DND-41 (cell line): Measurements from ENCODE around the gene MPO.

Source experiments
- ATAC-seq: fragments of 200-7000 bp; cut with Tn5 transposase; 3 replicates; pipeline ENCODE4 v1.9.1; 2021; ENCODE audit warnings: low read depth; ENCODE audit not compliant: insufficient read depth
- DNase-seq: peaks from one replicate; pipeline ENCODE4 v3.0.0-alpha.2; 2020
- H2AFZ ChIP-seq: 2 replicates; pipeline ENCODE4 v1.6.0; 2012; ENCODE audit warnings: low read depth, low read length
- H3K27ac ChIP-seq: 2 replicates; pipeline ENCODE4 v1.5.1; 2012; ENCODE audit warnings: low read length, inconsistent platforms
- H3K27me3 ChIP-seq: fragments of 200-600 bp; sonication (generic); 2 replicates; pipeline ENCODE4 v1.6.0; 2012; ENCODE audit warnings: low read length, mild to moderate bottlenecking, inconsistent platforms; ENCODE audit not compliant: insufficient read depth, poor library complexity
- H3K36me3 ChIP-seq: 2 replicates; pipeline ENCODE4 v1.5.1; 2012; ENCODE audit warnings: low read length, inconsistent platforms; ENCODE audit not compliant: insufficient read depth
- H3K4me1 ChIP-seq: 2 replicates; pipeline ENCODE4 v1.5.1; 2012; ENCODE audit warnings: mild to moderate bottlenecking, low read length; ENCODE audit not compliant: insufficient read depth
- H3K4me2 ChIP-seq: 2 replicates; pipeline ENCODE4 v1.6.0; 2012; ENCODE audit warnings: mild to moderate bottlenecking, moderate library complexity, low read length, inconsistent platforms; ENCODE audit not compliant: insufficient read depth
- H3K4me3 ChIP-seq, 2 experiments: fragments of 200-600 bp in 1 of 2; shearing (Covaris generic) in 1 of 2; 2 replicates each; pipeline ENCODE4 v1.5.1; 2012 to 2016; ENCODE audit warnings: inconsistent platforms in 2 of 2, low read length in 2 of 2, mild to moderate bottlenecking in 2 of 2, low read depth in 1 of 2, moderate library complexity in 1 of 2
- H3K79me2 ChIP-seq: 2 replicates; pipeline ENCODE4 v1.6.0; 2012; ENCODE audit warnings: low read length, inconsistent platforms; ENCODE audit not compliant: insufficient read depth
- H3K9ac ChIP-seq: 2 replicates; pipeline ENCODE4 v1.6.0; 2012; ENCODE audit warnings: low read depth, mild to moderate bottlenecking, inconsistent platforms, low read length, moderate library complexity
- H3K9me3 ChIP-seq: 2 replicates; pipeline ENCODE4 v1.5.1; 2012; ENCODE audit warnings: low read length, moderate library complexity, mild to moderate bottlenecking, inconsistent platforms; ENCODE audit not compliant: insufficient read depth, severe bottlenecking
- H4K20me1 ChIP-seq: 2 replicates; pipeline ENCODE4 v1.6.0; 2012; ENCODE audit warnings: low read length; ENCODE audit not compliant: insufficient read depth
- CTCF ChIP-seq: IDR thresholded peaks from 2 replicates; pipeline ENCODE4 v1.5.1; 2012; ENCODE audit warnings: borderline replicate concordance, low read length, moderate library complexity, mild to moderate bottlenecking; ENCODE audit not compliant: poor library complexity, severe bottlenecking; ENCODE audit errors: extremely low read depth
- EZH2 ChIP-seq: IDR thresholded peaks from 3 replicates; pipeline ENCODE4 v1.6.1; 2012; ENCODE audit warnings: borderline replicate concordance, low read depth, mild to moderate bottlenecking, moderate library complexity, low read length, inconsistent platforms; ENCODE audit not compliant: severe bottlenecking

Gene MPO

GRCh38 chr17:58308173-58308984 lies 27.6 kb upstream of the MPO start:
- Histone ChIP-seq H3K9me3 (no peaks in the 10 kb centered on the region), H3K4me2 (no peak overlapping the region), H3K36me3 (peaks cover 9% of the 10 kb centered on the region; the same call in 1 of the 2 replicates), H3K27me3 (no peaks in the 10 kb centered on the region), H4K20me1 (peaks cover 6% of the 10 kb centered on the region; the same call in 1 of the 2 replicates), H2AFZ (no peak overlapping the region), H3K4me1 (no peaks in the 10 kb centered on the region), H3K4me3 (no peak overlapping the region), H3K27ac (no peak overlapping the region), H3K9ac (no peak overlapping the region), H3K79me2 (no peaks in the 10 kb centered on the region)
- DNase-seq (peak; percentile 20), ATAC-seq (peak; percentile 25; the same call in 1 of the 3 replicates)
- peak; percentile 51 for TF ChIP-seq CTCF
- no peak for TF ChIP-seq EZH2

GRCh38 chr17:58307468-58308172 lies 26.9 kb upstream of the MPO start:
- H3K4me3 ChIP-seq: no peak overlapping the region
- no peak overlapping the region for H3K9ac ChIP-seq
- no peak for DNase-seq
- TF ChIP-seq CTCF (no peak), EZH2 (no peak)
- H3K36me3 ChIP-seq: peaks cover 9% of the 10 kb centered on the region; the same call in 1 of the 2 replicates
- no peaks in the 10 kb centered on the region for H3K79me2 ChIP-seq
- no peaks in the 10 kb centered on the region for H3K4me1 ChIP-seq
- H2AFZ ChIP-seq: no peak overlapping the region
- H3K4me2 ChIP-seq: no peak overlapping the region
- no peaks in the 10 kb centered on the region for H3K9me3 ChIP-seq
- H3K27ac ChIP-seq: no peak overlapping the region
- H4K20me1 ChIP-seq: peaks cover 6% of the 10 kb centered on the region; the same call in 1 of the 2 replicates
- no peak for ATAC-seq
- no peaks in the 10 kb centered on the region for H3K27me3 ChIP-seq

- H3K79me2 ChIP-seq: no peaks in the 10 kb centered on the region
- H3K4me1 ChIP-seq: no peaks in the 10 kb centered on the region
- H3K36me3 ChIP-seq: peaks cover 9% of the 10 kb centered on the region; the same call in 1 of the 2 replicates
- H2AFZ ChIP-seq: no peak overlapping the region
- no peaks in the 10 kb centered on the region for H3K27me3 ChIP-seq
- no peak overlapping the region for H3K4me2 ChIP-seq
- H3K9ac ChIP-seq: no peak overlapping the region
- no peaks in the 10 kb centered on the region for H3K9me3 ChIP-seq
- no peak overlapping the region for H3K27ac ChIP-seq
- DNase-seq (peak; percentile 3), ATAC-seq (no peak)
- peaks cover 6% of the 10 kb centered on the region; the same call in 1 of the 2 replicates for H4K20me1 ChIP-seq
- H3K4me3 ChIP-seq: no peak overlapping the region
- TF ChIP-seq EZH2 (no peak), CTCF (no peak)
Observed at GRCh38 chr17:58306131-58306951, 25.6 kb upstream of the MPO start.
